Tongue (tissue), 2 donors: ENCODE measurements around the gene UBE2F. TPM values are rescaled to one million over a fixed set of nuclear protein-coding genes. Genes with fewer than 3 reads are reported as not detected.
A peak's percentile ranks its signal among the peaks of the same experiment; 100 is the strongest.
"Not testable (repeated sequence)": the region's sequence is repeated elsewhere in the genome, so short reads cannot be mapped to it uniquely, and the experiment has no call there.

Experiments
- DNase-seq: peaks from one replicate; pipeline ENCODE4 v3.0.0-alpha.2; 2015
- total RNA-seq: library from RNA; depleted of rRNA; stranded (reverse); fragments of >200 nt; gene quantifications from one replicate; pipeline ENCODE4 v1.2.3, GENCODE V29; 2014

Gene UBE2F
- total RNA-seq, 1 donor from 2014 or later: 69.6 TPM

GRCh38 chr2:238053191-238053776, 86.5 kb downstream of the UBE2F start:
- DNase-seq: no peak

- no peak for DNase-seq
These were observed 89.0 kb downstream of the UBE2F start for GRCh38 chr2:238055841-238056240.

- DNase-seq: not testable (repeated sequence)
These were observed 91.1 kb downstream of the UBE2F start for GRCh38 chr2:238057696-238058575.

DNA sequence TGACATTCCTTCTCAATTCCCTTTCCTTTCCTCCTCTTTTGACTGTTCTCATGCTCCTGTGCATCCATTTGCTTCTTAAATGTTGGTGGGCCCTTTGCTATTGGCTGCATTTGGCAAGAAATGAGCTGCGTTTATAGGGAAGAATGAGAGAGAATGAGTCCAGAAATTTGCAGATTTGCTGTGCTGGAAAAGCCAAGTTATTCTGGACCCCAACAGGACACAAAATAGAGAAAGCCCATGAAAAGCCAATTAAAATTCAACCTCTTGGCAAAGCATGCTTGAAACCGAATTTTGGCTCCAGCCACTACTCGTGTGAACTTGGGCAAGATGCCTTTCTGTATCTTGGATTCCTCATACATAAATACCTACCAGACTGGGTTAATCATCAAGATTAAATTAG, 92.7 kb downstream of the UBE2F start:
- DNase-seq: no peak

- DNase-seq: no peak
These were observed 93.3 kb downstream of the UBE2F start for GRCh38 chr2:238060096-238060541.

GRCh38 chr2:238060542-238061314, 93.9 kb downstream of the UBE2F start, which contains the start of gene SCLY:
Gene SCLY (plus strand): TSS chr2:238061001. CDS start chr2:238061055, 54 bp downstream.
- DNase-seq: peak; percentile 99

- peak; percentile 48 for DNase-seq
These were observed 94.7 kb downstream of the UBE2F start for GRCh38 chr2:238061315-238062202.

DNA sequence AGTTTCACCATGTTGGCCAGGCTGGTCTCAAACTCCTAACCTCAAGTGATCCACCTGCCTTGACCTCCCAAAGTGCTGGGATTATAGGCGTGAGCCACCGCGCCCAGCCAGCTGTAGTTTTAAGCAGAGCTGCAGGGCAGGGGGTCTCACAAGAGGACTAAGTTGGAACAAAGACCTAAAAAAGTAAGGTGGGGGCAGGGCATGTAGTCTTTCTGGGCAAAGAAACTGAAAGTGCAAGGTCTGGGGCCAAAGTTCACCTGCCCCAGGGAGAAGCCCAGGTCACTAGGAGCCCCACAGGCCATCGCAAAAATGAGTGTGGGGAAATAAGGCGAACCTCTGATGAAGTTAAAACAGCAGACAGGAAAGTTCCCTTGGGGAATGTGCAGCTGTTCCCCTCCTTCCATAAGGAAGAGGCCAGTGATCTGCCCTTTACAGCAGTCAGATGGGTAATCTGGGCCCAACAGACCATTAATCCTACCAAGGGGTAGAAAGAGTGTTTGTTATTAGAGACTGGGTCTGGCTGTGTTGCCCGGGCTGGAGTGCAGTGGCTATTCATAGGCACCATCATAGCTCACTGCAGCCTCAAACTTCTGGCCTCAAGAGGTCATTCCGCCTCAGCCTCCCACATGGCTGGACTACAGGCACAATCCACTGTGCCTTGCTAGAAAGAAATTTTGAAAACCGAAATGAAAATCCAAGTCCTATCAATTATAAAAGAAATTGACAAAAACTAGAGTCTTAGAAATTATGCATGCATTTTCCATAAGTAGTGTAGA, 96.8 kb downstream of the UBE2F start:
- DNase-seq: peak; percentile 43

GRCh38 chr2:238064376-238064775, 97.6 kb downstream of the UBE2F start:
- DNase-seq: no peak

DNA sequence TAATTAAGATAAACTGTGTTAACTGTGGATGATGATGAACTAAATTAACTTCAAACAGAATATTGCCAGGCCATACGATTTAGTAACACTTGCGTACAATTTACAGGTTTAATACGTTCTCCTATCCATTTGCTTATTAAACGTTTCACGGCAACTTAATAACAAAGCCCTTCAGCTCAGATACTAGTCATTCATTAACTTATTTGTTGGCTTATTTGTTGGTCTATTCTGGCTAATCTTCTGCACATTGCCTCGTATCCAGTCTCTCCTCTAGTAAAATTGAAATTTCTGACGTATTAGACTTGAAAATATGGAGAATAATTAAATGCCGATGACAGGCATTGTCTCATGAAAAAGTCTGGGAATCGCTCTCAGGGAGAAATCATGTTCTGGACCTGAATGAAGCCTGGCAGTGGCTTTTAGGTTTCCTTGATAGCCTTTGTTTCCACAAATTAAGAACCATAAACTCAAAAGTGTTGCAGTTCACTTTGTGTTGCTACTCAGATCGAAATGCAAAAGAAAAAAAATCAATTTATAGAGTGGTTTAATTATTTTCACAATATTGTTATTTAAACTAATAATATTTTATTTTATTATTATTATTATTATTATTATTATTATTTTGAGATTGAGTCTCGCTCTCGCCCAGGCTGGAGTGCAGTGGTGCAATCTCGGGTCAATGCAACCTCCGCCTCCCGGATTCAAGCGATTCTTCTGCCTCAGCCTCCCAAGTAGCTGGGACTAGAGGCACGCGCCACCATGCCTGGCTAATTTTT, 98.4 kb downstream of the UBE2F start:
- no peak for DNase-seq

- DNase-seq: no peak
These were observed 99.4 kb downstream of the UBE2F start for GRCh38 chr2:238066218-238066617.

DNA sequence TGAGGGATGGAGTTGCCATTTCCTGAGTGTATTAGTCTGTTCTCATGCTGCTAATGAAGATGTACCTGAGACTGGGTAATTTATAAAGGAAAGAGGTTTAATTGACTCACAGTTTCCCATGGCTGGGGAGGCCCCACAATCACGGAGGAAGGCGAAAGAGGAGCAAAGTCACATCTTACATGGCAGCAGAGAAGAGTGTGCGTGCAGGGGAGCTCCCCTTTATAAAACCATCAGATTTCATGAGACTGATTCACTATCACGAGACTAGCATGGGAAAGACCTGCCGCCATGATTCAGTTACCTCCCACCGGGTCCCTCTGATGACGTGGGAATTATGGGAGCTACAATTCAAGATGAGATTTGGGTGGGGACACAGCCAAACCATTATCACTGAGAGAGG, 99.9 kb downstream of the UBE2F start:
- not testable (repeated sequence) for DNase-seq

DNA sequence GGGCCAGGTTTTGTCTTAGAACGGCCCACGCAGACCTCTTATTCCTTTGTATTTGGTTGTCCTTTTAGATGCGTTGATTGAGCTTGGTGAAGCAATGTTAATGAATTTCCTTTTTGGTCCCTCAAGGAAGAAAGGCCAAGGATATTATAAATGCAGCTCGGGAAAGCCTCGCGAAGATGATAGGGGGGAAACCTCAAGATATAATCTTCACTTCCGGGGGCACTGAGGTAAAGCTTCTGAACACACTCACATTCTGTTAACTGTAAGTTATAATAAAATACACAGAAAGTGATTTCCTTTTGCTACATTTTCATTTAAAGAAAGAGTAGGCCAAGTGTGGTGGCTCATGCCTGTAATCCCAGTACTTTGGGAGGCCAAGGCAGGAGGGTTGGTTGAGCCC, 101.1 kb downstream of the UBE2F start:
- no peak for DNase-seq

DNA sequence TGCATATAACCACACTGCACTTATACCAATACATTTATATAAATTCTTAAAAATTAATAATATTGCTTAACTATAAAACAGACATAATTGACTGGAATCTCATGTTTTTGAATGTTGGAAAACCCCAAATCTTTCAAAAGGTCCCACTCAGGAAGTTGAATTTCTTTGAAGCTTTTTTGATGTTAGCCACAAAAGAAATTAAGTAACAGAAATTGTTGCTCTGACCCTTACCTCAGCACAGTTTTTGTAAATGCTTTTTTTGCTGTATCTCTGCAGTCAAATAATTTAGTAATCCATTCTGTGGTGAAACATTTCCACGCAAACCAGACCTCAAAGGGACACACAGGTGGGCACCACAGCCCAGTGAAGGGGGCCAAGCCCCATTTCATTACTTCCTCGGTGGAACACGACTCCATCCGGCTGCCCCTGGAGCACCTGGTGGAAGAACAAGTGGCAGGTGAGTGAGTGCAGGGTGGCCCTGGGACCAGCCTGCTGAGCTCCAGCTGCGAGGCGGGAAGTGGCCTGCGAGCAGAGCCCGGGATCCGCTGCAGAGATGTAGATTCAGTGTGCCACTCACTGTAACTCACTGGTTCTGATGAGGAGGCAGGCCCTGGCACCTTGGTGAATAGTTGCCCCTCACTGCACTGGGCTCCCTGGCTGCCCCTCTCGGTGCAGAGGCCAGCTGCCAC, 102.4 kb downstream of the UBE2F start:
- no peak for DNase-seq

- DNase-seq: no peak
These were observed 103.1 kb downstream of the UBE2F start for GRCh38 chr2:238069877-238070276.

- no peak for DNase-seq
These were observed 108.6 kb downstream of the UBE2F start for GRCh38 chr2:238075397-238075796.

GRCh38 chr2:238077292-238077691, 110.5 kb downstream of the UBE2F start:
- no peak for DNase-seq

DNA sequence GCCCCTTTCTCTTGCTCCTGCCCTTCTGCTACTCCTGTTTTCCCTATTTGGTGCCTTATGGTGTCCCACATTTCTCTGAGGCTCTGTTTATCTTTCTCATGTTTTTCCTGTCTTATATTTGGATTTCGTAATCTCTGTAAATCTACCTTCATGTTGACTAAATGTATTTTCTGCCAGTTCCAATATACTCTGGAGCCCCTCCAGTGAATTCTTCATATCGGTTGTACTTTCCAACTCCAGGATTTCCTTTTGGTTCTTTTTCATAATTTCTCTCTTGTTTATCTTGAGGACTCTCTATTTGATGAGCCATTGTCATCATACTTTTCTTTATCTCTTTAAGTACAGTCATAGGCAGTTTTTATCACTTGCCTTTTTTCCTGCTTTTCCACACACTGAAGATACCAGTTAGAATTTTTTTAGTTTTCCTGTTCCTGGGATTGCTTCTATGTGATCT, 113.1 kb downstream of the UBE2F start:
- no peak for DNase-seq

DNA sequence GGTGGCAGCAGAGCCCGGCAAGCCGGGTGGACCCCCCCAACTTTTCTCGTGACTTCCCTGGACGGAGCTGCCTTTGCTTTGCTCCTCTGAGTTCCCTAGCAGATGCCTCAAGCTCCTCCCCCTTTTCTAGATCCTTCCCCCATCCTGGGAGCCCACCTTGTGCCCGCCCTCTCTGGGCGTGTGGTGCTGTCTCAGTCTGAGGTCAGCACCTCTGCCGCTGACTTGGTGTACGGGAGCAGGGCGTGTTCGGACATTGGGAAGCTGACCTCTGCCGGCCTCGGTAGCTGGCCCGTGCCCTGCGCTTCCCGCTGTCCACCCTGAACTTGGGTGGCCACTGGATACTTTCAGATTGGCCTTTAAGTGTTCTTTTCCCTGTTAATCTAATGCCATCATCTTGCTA, 113.7 kb downstream of the UBE2F start:
- DNase-seq: no peak
